ENCODE results near the gene CNTN4. TPM values are rescaled to one million over a fixed set of nuclear protein-coding genes. Genes with fewer than 3 reads are reported as not detected.

CNTN4 gene
- total RNA-seq, 1 donor from 2014 or later, result 16.1 TPM

GRCh38 chr3:2130726-2131125 is 32.1 kb downstream of the CNTN4 start:
- TF ChIP-seq CTCF (IDR thresholded peaks at IDR 0.05; ENCODE audit: unreplicated experiment), result no peak
- peaks cover 10% of the 10 kb centered on the region for H3K4me1 Mint-ChIP-seq (ENCODE audit: low read depth)
- no peaks in the 10 kb centered on the region for H3K36me3 Mint-ChIP-seq (ENCODE audit: insufficient read depth)
- peaks cover 4% of the 10 kb centered on the region for H3K9me3 Mint-ChIP-seq (ENCODE audit: low read depth)
- no peak overlapping the region for H3K4me3 Mint-ChIP-seq (ENCODE audit: low read depth)
- DNase-seq (ENCODE audit: low spot score, unreplicated experiment), result no peak
- no peaks in the 10 kb centered on the region for H3K27me3 Mint-ChIP-seq
- no peak overlapping the region for H3K27ac Mint-ChIP-seq

GRCh38 chr3:2133146-2133545 is 34.5 kb downstream of the CNTN4 start:
- DNase-seq (ENCODE audit: low spot score, unreplicated experiment), result no peak
- no peak for TF ChIP-seq CTCF (IDR thresholded peaks at IDR 0.05; ENCODE audit: unreplicated experiment)
- Mint-ChIP-seq H3K4me1 (ENCODE audit: low read depth) (peaks cover 9% of the 10 kb centered on the region), H3K27ac (no peak overlapping the region), H3K9me3 (ENCODE audit: low read depth) (peaks cover 4% of the 10 kb centered on the region), H3K27me3 (no peaks in the 10 kb centered on the region), H3K4me3 (ENCODE audit: low read depth) (no peak overlapping the region), H3K36me3 (ENCODE audit: insufficient read depth) (no peaks in the 10 kb centered on the region)

GRCh38 chr3:2137651-2138050 is 39.0 kb downstream of the CNTN4 start:
- no peak overlapping the region for H3K4me3 Mint-ChIP-seq (ENCODE audit: low read depth)
- H3K36me3 Mint-ChIP-seq (ENCODE audit: insufficient read depth), result no peaks in the 10 kb centered on the region
- no peak for DNase-seq (ENCODE audit: low spot score, unreplicated experiment)
- no peaks in the 10 kb centered on the region for H3K27me3 Mint-ChIP-seq
- TF ChIP-seq CTCF (IDR thresholded peaks at IDR 0.05; ENCODE audit: unreplicated experiment), result no peak
- H3K9me3 Mint-ChIP-seq (ENCODE audit: low read depth), result peaks cover 4% of the 10 kb centered on the region
- no peak overlapping the region for H3K27ac Mint-ChIP-seq
- H3K4me1 Mint-ChIP-seq (ENCODE audit: low read depth), result peaks cover 8% of the 10 kb centered on the region

GRCh38 chr3:2141482-2141881 is 42.8 kb downstream of the CNTN4 start:
- H3K9me3 Mint-ChIP-seq (ENCODE audit: low read depth), result no peaks in the 10 kb centered on the region
- no peak for TF ChIP-seq CTCF (IDR thresholded peaks at IDR 0.05; ENCODE audit: unreplicated experiment)
- H3K4me3 Mint-ChIP-seq (ENCODE audit: low read depth), result no peak overlapping the region
- H3K36me3 Mint-ChIP-seq (ENCODE audit: insufficient read depth), result no peaks in the 10 kb centered on the region
- H3K4me1 Mint-ChIP-seq (ENCODE audit: low read depth), result no peaks in the 10 kb centered on the region
- no peaks in the 10 kb centered on the region for H3K27me3 Mint-ChIP-seq
- no peak overlapping the region for H3K27ac Mint-ChIP-seq
- no peak for DNase-seq (ENCODE audit: low spot score, unreplicated experiment)

DNA sequence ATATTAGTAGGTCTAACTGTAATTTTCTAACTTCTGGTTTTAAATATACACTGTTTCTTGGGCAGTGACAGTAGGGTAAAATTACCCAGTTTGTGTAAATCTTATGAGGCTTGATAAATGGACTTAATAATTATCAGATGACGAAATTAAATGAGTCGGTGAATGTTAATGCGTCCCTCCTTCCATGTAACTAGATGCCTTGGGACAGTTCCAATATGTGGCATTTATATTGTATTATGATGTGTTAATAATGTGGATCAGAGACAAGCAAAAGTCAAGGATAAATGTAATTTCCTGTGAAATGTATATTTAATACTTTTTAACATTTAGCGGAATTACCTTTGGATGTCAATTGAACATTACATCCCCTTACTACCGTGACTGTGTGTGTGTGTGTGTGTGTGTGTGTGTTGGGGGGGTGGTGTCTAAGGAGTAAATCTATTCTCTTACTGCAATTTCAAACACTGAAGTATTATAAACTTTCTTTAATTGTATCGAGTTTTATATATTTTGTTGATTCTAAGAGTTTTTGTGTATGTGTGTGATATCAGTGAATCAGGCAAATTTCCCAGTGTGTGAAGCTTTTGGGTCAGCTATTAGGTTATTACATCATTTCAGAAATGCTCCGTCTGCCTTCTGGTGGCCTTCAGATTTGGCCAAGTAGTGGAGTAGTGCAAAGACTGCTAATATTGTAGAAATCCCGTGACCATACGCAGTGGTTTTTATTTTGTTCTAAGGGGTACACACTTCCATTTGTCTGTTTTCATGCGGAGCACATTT is 50.1 kb downstream of the CNTN4 start:
- DNase-seq (ENCODE audit: low spot score, unreplicated experiment), result no peak
- no peaks in the 10 kb centered on the region for H3K27me3 Mint-ChIP-seq
- H3K4me3 Mint-ChIP-seq (ENCODE audit: low read depth), result no peak overlapping the region
- no peaks in the 10 kb centered on the region for H3K4me1 Mint-ChIP-seq (ENCODE audit: low read depth)
- TF ChIP-seq CTCF (IDR thresholded peaks at IDR 0.05; ENCODE audit: unreplicated experiment), result no peak
- H3K27ac Mint-ChIP-seq, result no peak overlapping the region
- no peaks in the 10 kb centered on the region for H3K36me3 Mint-ChIP-seq (ENCODE audit: insufficient read depth)
- no peaks in the 10 kb centered on the region for H3K9me3 Mint-ChIP-seq (ENCODE audit: low read depth)

Measured in progenitor cell of endocrine pancreas (in vitro differentiated cells).